GM12878 (cell line): Measurements from ENCODE around the gene ME3. TPM values are rescaled to one million over a fixed set of nuclear protein-coding genes. Genes with fewer than 3 reads are reported as not detected.

Source experiments
- ATAC-seq: fragments of 200-7000 bp; cut with Tn5 transposase; 3 replicates; pipeline ENCODE4 v1.9.1; 2020; ENCODE audit warnings: mild to moderate bottlenecking, moderate library complexity
- BruUV-seq: library from RNA; stranded (reverse); fragments of 400-500 nt; replicated peaks from 2 replicates; lab custom pipeline; 2021; lab: Mats Ljungman, UMichigan
- CTCF ChIA-PET: fragments of 300-600 bp; sonication (Branson Sonifier 250); formaldehyde crosslinking; extraction: SDS; loops from one replicate; lab custom pipeline; 2021; ENCODE audit warnings: inconsistent platforms; lab: Yijun Ruan, JAX
- POLR2A ChIA-PET: fragments of 350-600 bp; formaldehyde crosslinking; extraction: SDS; loops from one replicate; lab custom pipeline; 2021; ENCODE audit warnings: inconsistent platforms; lab: Charles Lee
- RAD21 ChIA-PET: fragments of 300-600 bp; sonication (Branson Sonifier 250); formaldehyde crosslinking; loops from one replicate; lab custom pipeline; 2023; ENCODE audit warnings: antibody characterized with exemption; ENCODE audit not compliant: unreplicated experiment; lab: Charles Lee
- SMC1A ChIA-PET: fragments of 300-600 bp; sonication (Branson Sonifier 250); formaldehyde crosslinking; loops from one replicate; lab custom pipeline; 2023; ENCODE audit not compliant: unreplicated experiment, uncharacterized antibody; lab: Charles Lee
- DNase-seq: peaks from one replicate; pipeline ENCODE4 v3.0.0-alpha.2; 2011; ENCODE audit warnings: low read depth, low spot score
- FAIRE-seq: peaks from 3 replicates; lab custom pipeline; 2011; peaks lifted over from hg19 to GRCh38; lab: Jason Lieb, UNC
- H2AFZ ChIP-seq: 2 replicates; pipeline ENCODE4 v1.6.0; 2011; ENCODE audit warnings: low read depth, low read length, control low read depth; ENCODE audit not compliant: control insufficient read depth
- H3K27ac ChIP-seq: 2 replicates; pipeline ENCODE4 v1.5.1; 2011; ENCODE audit warnings: control low read depth; ENCODE audit not compliant: control insufficient read depth, insufficient read depth
- H3K27me3 ChIP-seq, 2 experiments: replicated peaks in 1 of 2; 2 replicates each; pipeline versions ENCODE4 v1.6.0 to v1.6.1; 2011; ENCODE audit warnings: low read length in 1 of 2; ENCODE audit not compliant: control insufficient read depth in 2 of 2, insufficient read depth in 2 of 2
- H3K36me3 ChIP-seq, 2 experiments: 2 replicates each; pipeline ENCODE4 v1.5.1; 2011; ENCODE audit warnings: low read length in 1 of 2; ENCODE audit not compliant: control insufficient read depth in 2 of 2, insufficient read depth in 2 of 2
- H3K4me1 ChIP-seq: 2 replicates; pipeline ENCODE4 v1.6.1; 2011; ENCODE audit warnings: mild to moderate bottlenecking, low read length, moderate library complexity, mixed read lengths; ENCODE audit not compliant: control insufficient read depth, insufficient read depth
- H3K4me2 ChIP-seq: 2 replicates; pipeline ENCODE4 v1.6.0; 2011; ENCODE audit warnings: control low read depth; ENCODE audit not compliant: control insufficient read depth, insufficient read depth
- H3K4me3 ChIP-seq: fragments of 200-600 bp; sonication (generic); 2 replicates; pipeline ENCODE4 v1.5.1; 2016
- H3K79me2 ChIP-seq: 2 replicates; pipeline ENCODE4 v1.6.0; 2011; ENCODE audit warnings: low read length; ENCODE audit not compliant: control insufficient read depth, insufficient read depth
- H3K9ac ChIP-seq: 2 replicates; pipeline ENCODE4 v1.8.0; 2011; ENCODE audit warnings: low read length, control low read depth, mixed read lengths; ENCODE audit not compliant: control insufficient read depth, insufficient read depth
- H3K9me3 ChIP-seq: replicated peaks from 3 replicates; pipeline ENCODE4 v1.5.1; 2011; ENCODE audit warnings: mild to moderate bottlenecking, low read length; ENCODE audit not compliant: control insufficient read depth, insufficient read depth
- H4K20me1 ChIP-seq: 2 replicates; pipeline ENCODE4 v1.6.0; 2011; ENCODE audit not compliant: control insufficient read depth, insufficient read depth
- BCLAF1 ChIP-seq: fragments of 450-650 bp; IDR thresholded peaks from 2 replicates; pipeline ENCODE4 v1.6.1; 2017; ENCODE audit warnings: antibody characterized with exemption, mild to moderate bottlenecking, moderate library complexity
- IKZF1 ChIP-seq: fragments of 450-650 bp; conservative IDR thresholded peaks from 2 replicates; pipeline ENCODE4 v1.6.1; 2017; ENCODE audit warnings: antibody characterized with exemption, mild to moderate bottlenecking
- NFIC ChIP-seq: IDR thresholded peaks from 2 replicates; pipeline ENCODE4 v1.6.1; 2012; ENCODE audit warnings: low read depth, mild to moderate bottlenecking, inconsistent platforms, low read length, moderate library complexity
- SP1 ChIP-seq: IDR thresholded peaks from one replicate; pipeline ENCODE4 v1.6.1; 2011; ENCODE audit warnings: low read depth, low read length
- SREBF2 ChIP-seq: IDR thresholded peaks from 2 replicates; pipeline ENCODE4 v1.6.1; 2012; ENCODE audit warnings: mild to moderate bottlenecking, low read length
- TAF1 ChIP-seq: IDR thresholded peaks from 2 replicates; pipeline ENCODE4 v1.6.1; 2011; ENCODE audit warnings: mild to moderate bottlenecking, low read depth, low read length, borderline replicate concordance
- TCF3 ChIP-seq: IDR thresholded peaks from 2 replicates; pipeline ENCODE4 v1.6.1; 2012; ENCODE audit warnings: low read depth, mild to moderate bottlenecking, low read length, borderline replicate concordance; ENCODE audit not compliant: insufficient read depth
- YBX1 ChIP-seq: fragments of 450-650 bp; IDR thresholded peaks from 2 replicates; pipeline ENCODE4 v1.6.1; 2016; ENCODE audit warnings: antibody characterized with exemption
- ZNF384 ChIP-seq: IDR thresholded peaks from 2 replicates; pipeline ENCODE4 v1.6.1; 2012; ENCODE audit warnings: low read depth, mild to moderate bottlenecking, low read length, improper control_type of control experiment, borderline replicate concordance
- in situ Hi-C: fragments of 300-500 bp; cut with MboI; formaldehyde crosslinking; loops from 9 replicates; pipeline ENCODE4 v1.14.3; 2018; ENCODE audit warnings: mixed read lengths
- intact Hi-C: fragments of 100-400 bp; cut with micrococcal nuclease; formaldehyde crosslinking; loops from one replicate; pipeline ENCODE4 v1.14.2; 2022; ENCODE audit not compliant: unreplicated experiment
- polyA plus RNA-seq, 11 experiments: library from polyadenylated mRNA; depleted of rRNA in 4 of 11; unstranded in 6 of 11; stranded (reverse) in 5 of 11; fragments of >200 nt; fragmentation: Nextera tagmentation in 4 of 11; fragmentation: Illumina TruSeq in 1 of 11; extraction: Ambion mirVana in 4 of 11; extraction: Trizol in 1 of 11; gene quantifications; 1 replicate in 1 of 11; 2 replicates in 10 of 11; pipeline versions ENCODE4 v1.2.1 to v1.2.3, GENCODE V29; 2011 to 2016; ENCODE audit warnings: inconsistent platforms in 2 of 11, missing spikeins in 2 of 11, low read depth in 1 of 11
- total RNA-seq, 4 experiments: library from RNA; depleted of rRNA in 3 of 4; stranded (reverse); fragments of >200 nt in 3 of 4; fragmentation: Illumina TruSeq in 1 of 4; extraction: Trizol in 1 of 4; gene quantifications; 2 replicates each; pipeline versions ENCODE4 v1.2.1 to v1.2.3, GENCODE V29; 2013 to 2021

The ME3 gene
- total and polyA plus RNA-seq, 10 of the 15 experiments (the other 5 are each of a cell fraction or from before 2014, with no cell fraction given) = 0.06 to 0.40 (median 0.19) TPM; not detected in 2

GRCh38 chr11:86696004-86696403 is 23.6 kb upstream of the ME3 start (continued):
- TF ChIP-seq SP1 = no peak
- TF ChIP-seq BCLAF1 = no peak

- ChIA-PET CTCF (interaction anchor here (0.8 to 1.4 kb wide), 3 partner anchors 11 to 19 kb away, joined by 3 read pairs; no protein-coding TSS in a partner anchor), SMC1A (interaction anchor here (1.2 to 1.5 kb wide), 2 partner anchors 8 to 9 kb away, joined by 3 read pairs; no protein-coding TSS in a partner anchor), RAD21 (no interaction called here), POLR2A (no interaction called here)
- Histone ChIP-seq H3K9ac (no peak overlapping the region), H2AFZ (no peak overlapping the region), H3K4me1 (no peaks in the 10 kb centered on the region), H3K27ac (no peak overlapping the region), H3K4me3 (no peak overlapping the region), H3K79me2 (no peaks in the 10 kb centered on the region), H4K20me1 (no peaks in the 10 kb centered on the region), H3K4me2 (no peak overlapping the region), H3K36me3 (no peaks in the 10 kb centered on the region), H3K27me3 (peaks cover 0 to 4% of the 10 kb centered on the region in 2 experiments; a peak in 1 of 4 replicates), H3K9me3 (no peaks in the 10 kb centered on the region)
- ATAC-seq (no peak), DNase-seq (no peak), FAIRE-seq (no peak)
- TF ChIP-seq TCF3 (no peak), YBX1 (no peak), TAF1 (no peak), NFIC (no peak), ZNF384 (no peak), SREBF2 (no peak), IKZF1 (no peak)
- intact Hi-C loops (no loop called here), in situ Hi-C loops (no loop called here)
- BruUV-seq = no TSS peak
These were observed 23.0 kb upstream of the ME3 start for GRCh38 chr11:86695373-86695772.
